ENCODE measurements around the gene PCNX1.

- TF ChIP-seq, protein P1, sequence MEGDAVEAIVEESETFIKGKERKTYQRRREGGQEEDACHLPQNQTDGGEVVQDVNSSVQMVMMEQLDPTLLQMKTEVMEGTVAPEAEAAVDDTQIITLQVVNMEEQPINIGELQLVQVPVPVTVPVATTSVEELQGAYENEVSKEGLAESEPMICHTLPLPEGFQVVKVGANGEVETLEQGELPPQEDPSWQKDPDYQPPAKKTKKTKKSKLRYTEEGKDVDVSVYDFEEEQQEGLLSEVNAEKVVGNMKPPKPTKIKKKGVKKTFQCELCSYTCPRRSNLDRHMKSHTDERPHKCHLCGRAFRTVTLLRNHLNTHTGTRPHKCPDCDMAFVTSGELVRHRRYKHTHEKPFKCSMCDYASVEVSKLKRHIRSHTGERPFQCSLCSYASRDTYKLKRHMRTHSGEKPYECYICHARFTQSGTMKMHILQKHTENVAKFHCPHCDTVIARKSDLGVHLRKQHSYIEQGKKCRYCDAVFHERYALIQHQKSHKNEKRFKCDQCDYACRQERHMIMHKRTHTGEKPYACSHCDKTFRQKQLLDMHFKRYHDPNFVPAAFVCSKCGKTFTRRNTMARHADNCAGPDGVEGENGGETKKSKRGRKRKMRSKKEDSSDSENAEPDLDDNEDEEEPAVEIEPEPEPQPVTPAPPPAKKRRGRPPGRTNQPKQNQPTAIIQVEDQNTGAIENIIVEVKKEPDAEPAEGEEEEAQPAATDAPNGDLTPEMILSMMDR (IDR thresholded peaks at IDR 0.05), result no peak
- TF ChIP-seq EZH2 (IDR thresholded peaks at IDR 0.05; ENCODE audit: borderline replicate concordance, insufficient read depth, low read depth, low read length, poor library complexity, severe bottlenecking), result no peak
Observed at GRCh38 chr14:71006200-71006563, 98.9 kb downstream of the PCNX1 start.
